Measurements from ENCODE around the gene TRMT11. TPM values are rescaled to one million over a fixed set of nuclear protein-coding genes. Genes with fewer than 3 reads are reported as not detected.

Gene TRMT11
- total and polyA plus RNA-seq, 2 of the 13 experiments (the other 11 are each of a cell fraction or from before 2014, with no cell fraction given), result 42.2 to 81.9 TPM

DNA sequence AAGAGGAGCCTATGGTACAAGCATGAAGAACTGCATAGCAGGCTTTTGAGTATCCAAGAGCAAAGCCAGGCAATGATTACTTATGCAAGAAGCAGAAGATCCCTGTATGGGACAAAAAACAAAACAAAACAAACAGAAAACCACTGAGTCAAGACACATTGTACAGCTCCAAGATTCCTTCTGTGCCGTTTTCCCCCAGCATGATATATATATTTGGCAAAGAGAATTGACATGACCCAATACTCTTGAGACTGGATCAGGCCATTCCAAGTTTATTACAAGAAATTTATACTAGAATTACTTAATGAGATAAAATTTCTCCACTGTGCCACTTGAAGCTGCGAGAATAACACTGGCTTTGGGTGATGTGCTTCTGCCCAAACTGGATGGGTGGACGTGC lies 65.5 kb downstream of the TRMT11 start (continued):
- TF ChIP-seq, protein P1, sequence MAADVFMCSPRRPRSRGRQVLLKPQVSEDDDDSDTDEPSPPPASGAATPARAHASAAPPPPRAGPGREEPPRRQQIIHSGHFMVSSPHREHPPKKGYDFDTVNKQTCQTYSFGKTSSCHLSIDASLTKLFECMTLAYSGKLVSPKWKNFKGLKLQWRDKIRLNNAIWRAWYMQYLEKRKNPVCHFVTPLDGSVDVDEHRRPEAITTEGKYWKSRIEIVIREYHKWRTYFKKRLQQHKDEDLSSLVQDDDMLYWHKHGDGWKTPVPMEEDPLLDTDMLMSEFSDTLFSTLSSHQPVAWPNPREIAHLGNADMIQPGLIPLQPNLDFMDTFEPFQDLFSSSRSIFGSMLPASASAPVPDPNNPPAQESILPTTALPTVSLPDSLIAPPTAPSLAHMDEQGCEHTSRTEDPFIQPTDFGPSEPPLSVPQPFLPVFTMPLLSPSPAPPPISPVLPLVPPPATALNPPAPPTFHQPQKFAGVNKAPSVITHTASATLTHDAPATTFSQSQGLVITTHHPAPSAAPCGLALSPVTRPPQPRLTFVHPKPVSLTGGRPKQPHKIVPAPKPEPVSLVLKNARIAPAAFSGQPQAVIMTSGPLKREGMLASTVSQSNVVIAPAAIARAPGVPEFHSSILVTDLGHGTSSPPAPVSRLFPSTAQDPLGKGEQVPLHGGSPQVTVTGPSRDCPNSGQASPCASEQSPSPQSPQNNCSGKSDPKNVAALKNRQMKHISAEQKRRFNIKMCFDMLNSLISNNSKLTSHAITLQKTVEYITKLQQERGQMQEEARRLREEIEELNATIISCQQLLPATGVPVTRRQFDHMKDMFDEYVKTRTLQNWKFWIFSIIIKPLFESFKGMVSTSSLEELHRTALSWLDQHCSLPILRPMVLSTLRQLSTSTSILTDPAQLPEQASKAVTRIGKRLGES (CRISPR knock-in tag; IDR thresholded peaks at IDR 0.05; ENCODE audit: borderline replicate concordance), result no peak
- no peak for TF ChIP-seq KLF15 (CRISPR knock-in tag; IDR thresholded peaks at IDR 0.05; ENCODE audit: borderline replicate concordance)

DNA sequence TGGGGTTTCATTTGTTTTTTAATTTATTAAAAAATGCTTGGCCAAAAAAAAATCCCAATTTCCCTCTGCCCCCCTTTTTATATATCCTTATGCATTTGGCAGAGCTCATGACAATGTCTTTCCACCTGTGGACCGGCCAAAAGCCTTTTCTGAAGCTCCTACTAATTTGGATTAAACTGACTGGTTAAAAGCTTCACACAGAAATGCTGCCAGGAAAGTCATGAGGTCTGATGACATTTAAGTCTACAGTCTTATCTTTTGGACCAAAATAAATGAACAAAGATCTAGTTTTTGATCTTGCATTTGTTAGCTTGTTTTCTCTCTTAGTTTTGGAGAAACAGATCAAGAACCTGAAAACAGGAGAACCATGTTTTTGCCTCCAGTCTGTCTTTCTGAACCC lies 66.1 kb downstream of the TRMT11 start:
- FAIRE-seq, result no peak

More for the DNA sequence above, 66.1 kb downstream of the TRMT11 start:
- in situ Hi-C loops (cut with HindIII; ENCODE audit: extremely low pct_ligation_motif_present, low pct_unique_long_range_greater_than_20kb) (no loop called here), intact Hi-C loops (cut with micrococcal nuclease; ENCODE audit: unreplicated experiment) (no loop called here)
- peaks cover 14 to 25% of the 10 kb centered on the region in 2 experiments for H3K36me3 ChIP-seq (replicated peaks in 1 of 2; ENCODE audit: control insufficient read depth in 1 of 2, insufficient read depth in 2 of 2, low read length in 2 of 2)
- H4K20me1 ChIP-seq (ENCODE audit: insufficient read depth, low read length), result no peaks in the 10 kb centered on the region
- WGBS (ENCODE audit: low lambda C conversion rate), result 94% methylated on average over 1 of the region's 1 CpG
- no peak overlapping the region for H3K9ac ChIP-seq (ENCODE audit: insufficient read depth, low read depth, low read length)
- BruUV-seq (replicated peaks), result no TSS peak
- DNase-seq (ENCODE audit: low spot score) (no peak), ATAC-seq (no peak)
- no peak overlapping the region for H2AFZ ChIP-seq (ENCODE audit: low read length)
- no peak overlapping the region for H3K4me3 ChIP-seq (replicated peaks in 1 of 3; ENCODE audit: insufficient read depth in 1 of 3, low read depth in 2 of 3, low read length in 3 of 3)
- ChIA-PET POLR2A (no interaction called here), CTCF (ENCODE audit: low intra/inter-chr PET ratio, low total read pairs) (no interaction called here)
- no peaks in the 10 kb centered on the region for H3K27me3 ChIP-seq (ENCODE audit: control insufficient read depth in 1 of 2, insufficient read depth in 2 of 2, low read length in 2 of 2)
- H3K4me2 ChIP-seq (ENCODE audit: low read depth, low read length), result no peak overlapping the region
- H3K4me1 ChIP-seq (ENCODE audit: insufficient read depth, low read length), result peaks cover 14% of the 10 kb centered on the region
- H3K79me2 ChIP-seq (ENCODE audit: insufficient read depth, low read length), result no peaks in the 10 kb centered on the region
- TF ChIP-seq SOX5 (CRISPR knock-in tag; IDR thresholded peaks at IDR 0.05; ENCODE audit: borderline replicate concordance), result no peak
- TF ChIP-seq HMG20B (CRISPR knock-in tag; conservative IDR thresholded peaks at IDR 0.05), result no peak
- TF ChIP-seq CENPT (CRISPR knock-in tag; IDR thresholded peaks at IDR 0.05; ENCODE audit: low read depth), result no peak
- H3K9me3 ChIP-seq (ENCODE audit: low read length), result no peaks in the 10 kb centered on the region
- no peak overlapping the region for H3K27ac ChIP-seq (ENCODE audit: extremely low read length, insufficient read depth, low read length)

Data from HepG2 (cell line).